ENCODE results near the gene LBHD2.

- TF ChIP-seq, protein P1, sequence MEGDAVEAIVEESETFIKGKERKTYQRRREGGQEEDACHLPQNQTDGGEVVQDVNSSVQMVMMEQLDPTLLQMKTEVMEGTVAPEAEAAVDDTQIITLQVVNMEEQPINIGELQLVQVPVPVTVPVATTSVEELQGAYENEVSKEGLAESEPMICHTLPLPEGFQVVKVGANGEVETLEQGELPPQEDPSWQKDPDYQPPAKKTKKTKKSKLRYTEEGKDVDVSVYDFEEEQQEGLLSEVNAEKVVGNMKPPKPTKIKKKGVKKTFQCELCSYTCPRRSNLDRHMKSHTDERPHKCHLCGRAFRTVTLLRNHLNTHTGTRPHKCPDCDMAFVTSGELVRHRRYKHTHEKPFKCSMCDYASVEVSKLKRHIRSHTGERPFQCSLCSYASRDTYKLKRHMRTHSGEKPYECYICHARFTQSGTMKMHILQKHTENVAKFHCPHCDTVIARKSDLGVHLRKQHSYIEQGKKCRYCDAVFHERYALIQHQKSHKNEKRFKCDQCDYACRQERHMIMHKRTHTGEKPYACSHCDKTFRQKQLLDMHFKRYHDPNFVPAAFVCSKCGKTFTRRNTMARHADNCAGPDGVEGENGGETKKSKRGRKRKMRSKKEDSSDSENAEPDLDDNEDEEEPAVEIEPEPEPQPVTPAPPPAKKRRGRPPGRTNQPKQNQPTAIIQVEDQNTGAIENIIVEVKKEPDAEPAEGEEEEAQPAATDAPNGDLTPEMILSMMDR (IDR thresholded peaks at IDR 0.05; ENCODE audit: insufficient read depth, low read length): no peak
- TF ChIP-seq, protein P2, sequence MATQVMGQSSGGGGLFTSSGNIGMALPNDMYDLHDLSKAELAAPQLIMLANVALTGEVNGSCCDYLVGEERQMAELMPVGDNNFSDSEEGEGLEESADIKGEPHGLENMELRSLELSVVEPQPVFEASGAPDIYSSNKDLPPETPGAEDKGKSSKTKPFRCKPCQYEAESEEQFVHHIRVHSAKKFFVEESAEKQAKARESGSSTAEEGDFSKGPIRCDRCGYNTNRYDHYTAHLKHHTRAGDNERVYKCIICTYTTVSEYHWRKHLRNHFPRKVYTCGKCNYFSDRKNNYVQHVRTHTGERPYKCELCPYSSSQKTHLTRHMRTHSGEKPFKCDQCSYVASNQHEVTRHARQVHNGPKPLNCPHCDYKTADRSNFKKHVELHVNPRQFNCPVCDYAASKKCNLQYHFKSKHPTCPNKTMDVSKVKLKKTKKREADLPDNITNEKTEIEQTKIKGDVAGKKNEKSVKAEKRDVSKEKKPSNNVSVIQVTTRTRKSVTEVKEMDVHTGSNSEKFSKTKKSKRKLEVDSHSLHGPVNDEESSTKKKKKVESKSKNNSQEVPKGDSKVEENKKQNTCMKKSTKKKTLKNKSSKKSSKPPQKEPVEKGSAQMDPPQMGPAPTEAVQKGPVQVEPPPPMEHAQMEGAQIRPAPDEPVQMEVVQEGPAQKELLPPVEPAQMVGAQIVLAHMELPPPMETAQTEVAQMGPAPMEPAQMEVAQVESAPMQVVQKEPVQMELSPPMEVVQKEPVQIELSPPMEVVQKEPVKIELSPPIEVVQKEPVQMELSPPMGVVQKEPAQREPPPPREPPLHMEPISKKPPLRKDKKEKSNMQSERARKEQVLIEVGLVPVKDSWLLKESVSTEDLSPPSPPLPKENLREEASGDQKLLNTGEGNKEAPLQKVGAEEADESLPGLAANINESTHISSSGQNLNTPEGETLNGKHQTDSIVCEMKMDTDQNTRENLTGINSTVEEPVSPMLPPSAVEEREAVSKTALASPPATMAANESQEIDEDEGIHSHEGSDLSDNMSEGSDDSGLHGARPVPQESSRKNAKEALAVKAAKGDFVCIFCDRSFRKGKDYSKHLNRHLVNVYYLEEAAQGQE (IDR thresholded peaks at IDR 0.05; ENCODE audit: insufficient replicate concordance, low read depth): no peak
- TF ChIP-seq GABPA (IDR thresholded peaks at IDR 0.05; ENCODE audit: low read depth) (no peak), POLR2AphosphoS5 (IDR thresholded peaks at IDR 0.05; ENCODE audit: low read depth) (no peak), SPI1 (IDR thresholded peaks at IDR 0.05; ENCODE audit: borderline replicate concordance, low read depth) (no peak)
These were observed 47.6 kb downstream of the LBHD2 start for GRCh38 chr14:103131580-103131979.

Measured in HL-60 (cell line).